BLaER1 treated with 17β-estradiol and CSF1 and Interleukin-3, amounts not matched to agents 10 nM and 100 nM (cell line): ENCODE measurements around the gene IFNLR1.

Experiments used
- H3K27ac ChIP-seq, 11 experiments: shearing (Covaris generic); formaldehyde crosslinking; 2 replicates each; pipeline ENCODE4 v1.8.1; 2022
- H3K27me3 ChIP-seq, 11 experiments: shearing (Covaris generic); formaldehyde crosslinking; 2 replicates each; pipeline ENCODE4 v1.8.1; 2022
- H3K36me3 ChIP-seq, 11 experiments: shearing (Covaris generic); formaldehyde crosslinking; 2 replicates each; pipeline ENCODE4 v1.8.1; 2022
- H3K4me1 ChIP-seq, 10 experiments: shearing (Covaris generic); formaldehyde crosslinking; 2 replicates each; pipeline ENCODE4 v1.8.1; 2022
- H3K4me2 ChIP-seq, 11 experiments: shearing (Covaris generic); formaldehyde crosslinking; 2 replicates each; pipeline ENCODE4 v1.8.1; 2022
- H3K4me3 ChIP-seq, 10 experiments: shearing (Covaris generic); formaldehyde crosslinking; 2 replicates each; pipeline ENCODE4 v1.8.1; 2022
- H3K9ac ChIP-seq, 11 experiments: shearing (Covaris generic); formaldehyde crosslinking; 2 replicates each; pipeline ENCODE4 v1.8.1; 2022
- H3K9me3 ChIP-seq, 11 experiments: shearing (Covaris generic); formaldehyde crosslinking; replicated peaks in 1 of 11; 2 replicates each; pipeline ENCODE4 v1.8.1; 2022
- H4K20me1 ChIP-seq, 11 experiments: shearing (Covaris generic); formaldehyde crosslinking; 2 replicates each; pipeline ENCODE4 v1.8.1; 2022
- Cebpa-rat ChIP-seq, 11 experiments: shearing (Covaris generic); IDR thresholded peaks; 2 replicates each; pipeline ENCODE4 v1.8.1; 2022

Gene IFNLR1

GRCh38 chr1:24162201-24162600, 24.9 kb downstream of the IFNLR1 start:
- no peak for TF ChIP-seq Cebpa-rat (IDR thresholded peaks at IDR 0.05)
- H3K36me3 ChIP-seq: peaks cover 21 to 100% (median 78%) of the 10 kb centered on the region in 11 experiments

DNA sequence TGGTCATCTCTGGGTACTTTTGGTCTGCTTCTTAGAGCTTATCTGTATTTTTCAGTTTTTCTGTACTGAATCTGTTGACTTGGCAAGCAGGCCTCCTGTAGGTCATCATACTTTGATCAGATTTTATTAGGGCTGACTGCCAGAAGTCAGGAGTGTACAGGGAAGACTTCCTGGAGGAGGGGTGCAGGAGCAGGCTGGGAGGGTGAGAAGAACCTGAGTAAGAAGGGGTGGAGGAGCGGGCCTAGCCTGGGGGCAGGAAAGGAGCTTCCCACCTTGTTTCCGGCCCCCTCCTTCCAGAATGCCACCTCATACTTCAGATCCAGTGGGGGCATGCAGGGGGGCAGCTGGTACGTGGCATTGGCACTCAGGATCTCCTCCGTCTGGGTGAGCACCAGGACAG, 25.8 kb downstream of the IFNLR1 start:
- Histone ChIP-seq H3K27ac (peak overlapping the region in 1 of 11 experiments; percentile 26; a peak in 1 of 22 replicates), H4K20me1 (peaks cover 0 to 17% (median 0%) of the 10 kb centered on the region in 11 experiments; a peak in 4 of 22 replicates), H3K4me2 (no peak overlapping the region; a peak in 2 of 22 replicates), H3K4me3 (no peak overlapping the region), H3K9me3 (no peaks in the 10 kb centered on the region; a peak in 1 of 22 replicates), H3K36me3 (peaks cover 20 to 100% (median 78%) of the 10 kb centered on the region in 11 experiments), H3K9ac (no peak overlapping the region), H3K27me3 (no peaks in the 10 kb centered on the region), H3K4me1 (peaks cover 0 to 16% (median 7%) of the 10 kb centered on the region in 10 experiments; a peak in 8 of 20 replicates)
- TF ChIP-seq Cebpa-rat (IDR thresholded peaks at IDR 0.05): no peak

More at GRCh38 chr1:24162201-24162600, 24.9 kb downstream of the IFNLR1 start:
- Histone ChIP-seq H4K20me1 (peaks cover 0 to 13% (median 0%) of the 10 kb centered on the region in 11 experiments; a peak in 3 of 22 replicates), H3K4me3 (no peak overlapping the region), H3K4me1 (peaks cover 0 to 16% (median 7%) of the 10 kb centered on the region in 10 experiments; a peak in 8 of 20 replicates), H3K27me3 (no peaks in the 10 kb centered on the region), H3K27ac (no peak overlapping the region), H3K9me3 (no peaks in the 10 kb centered on the region; a peak in 1 of 22 replicates), H3K9ac (no peak overlapping the region), H3K4me2 (no peak overlapping the region)

DNA sequence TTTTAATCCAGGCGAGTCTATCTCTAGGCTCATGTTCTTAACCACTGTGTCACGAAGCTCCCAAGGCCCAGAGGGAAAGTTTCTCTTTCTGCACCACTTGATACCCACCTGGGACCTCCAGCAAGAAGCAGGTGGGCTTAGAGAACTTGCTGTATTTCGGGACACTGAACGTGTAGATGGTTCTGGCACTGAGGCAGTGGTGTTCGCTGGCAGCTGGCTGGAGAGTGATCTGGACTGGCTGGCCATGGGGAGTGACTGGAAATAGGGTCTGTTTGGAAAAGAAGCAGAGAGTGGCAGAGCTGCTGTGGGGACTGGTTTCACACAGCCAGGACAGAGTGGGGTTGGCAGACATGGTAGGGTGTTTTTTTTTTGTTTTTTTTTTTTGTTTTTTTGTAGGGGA, 27.7 kb downstream of the IFNLR1 start:
- H3K36me3 ChIP-seq: peaks cover 14 to 95% (median 70%) of the 10 kb centered on the region in 11 experiments
- TF ChIP-seq Cebpa-rat (IDR thresholded peaks at IDR 0.05): no peak

DNA sequence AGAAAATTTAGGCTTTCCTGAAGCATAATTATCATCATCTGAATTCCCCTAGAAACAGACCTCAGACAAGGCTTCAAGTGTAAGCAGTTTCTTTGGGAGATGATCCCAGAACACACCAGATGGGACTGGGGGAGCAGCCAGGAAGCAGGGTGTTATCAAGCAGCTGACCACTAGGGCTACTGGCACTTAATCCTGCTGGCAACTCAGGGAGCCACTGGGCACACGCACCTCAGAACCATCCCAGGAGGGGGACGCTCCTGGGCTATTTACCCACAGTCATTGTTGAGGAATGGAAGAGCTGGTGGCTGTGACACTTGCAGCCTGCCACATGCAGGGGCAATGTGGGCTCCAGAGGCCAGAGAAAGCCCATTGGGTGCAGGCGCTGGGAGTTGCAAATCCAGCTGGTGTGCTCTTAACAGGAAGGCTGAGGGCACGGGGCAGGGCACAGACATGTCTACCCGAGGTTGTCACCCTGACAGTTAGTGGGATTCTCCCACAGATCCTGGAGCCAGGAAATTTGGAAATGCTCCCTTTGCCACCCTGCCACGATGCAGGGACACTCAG, 29.1 kb downstream of the IFNLR1 start:
- Histone ChIP-seq H3K27ac (no peak overlapping the region), H3K9me3 (no peaks in the 10 kb centered on the region), H3K4me2 (no peak overlapping the region), H3K27me3 (no peaks in the 10 kb centered on the region), H3K36me3 (peaks cover 14 to 82% (median 60%) of the 10 kb centered on the region in 11 experiments), H3K4me1 (peaks cover 0 to 16% (median 7%) of the 10 kb centered on the region in 10 experiments; a peak in 8 of 20 replicates), H3K4me3 (no peak overlapping the region), H3K9ac (no peak overlapping the region), H4K20me1 (peaks cover 0 to 17% (median 0%) of the 10 kb centered on the region in 11 experiments; a peak in 6 of 22 replicates)
- TF ChIP-seq Cebpa-rat (IDR thresholded peaks at IDR 0.05): no peak

More for the DNA sequence above, 27.7 kb downstream of the IFNLR1 start:
- Histone ChIP-seq H3K27me3 (no peaks in the 10 kb centered on the region), H3K4me1 (peaks cover 0 to 16% (median 7%) of the 10 kb centered on the region in 10 experiments; a peak in 8 of 20 replicates), H3K4me3 (no peak overlapping the region), H3K9me3 (no peaks in the 10 kb centered on the region), H3K4me2 (no peak overlapping the region), H4K20me1 (peaks cover 0 to 17% (median 0%) of the 10 kb centered on the region in 11 experiments; a peak in 6 of 22 replicates), H3K9ac (no peak overlapping the region), H3K27ac (no peak overlapping the region)

- H3K4me2 ChIP-seq: no peak overlapping the region
- no peak overlapping the region for H3K4me3 ChIP-seq
- H3K27ac ChIP-seq: no peak overlapping the region
- H3K27me3 ChIP-seq: peaks cover under 1 to 10% (median 5%) of the 10 kb centered on the region in 11 experiments; a peak in 18 of 22 replicates
- H3K9me3 ChIP-seq: no peaks in the 10 kb centered on the region
- TF ChIP-seq Cebpa-rat (IDR thresholded peaks at IDR 0.05): no peak
- H3K36me3 ChIP-seq: peaks cover 14 to 69% (median 55%) of the 10 kb centered on the region in 11 experiments
- peaks cover 0 to 14% (median 7%) of the 10 kb centered on the region in 10 experiments; a peak in 9 of 20 replicates for H3K4me1 ChIP-seq
- H3K9ac ChIP-seq: no peak overlapping the region
- H4K20me1 ChIP-seq: peaks cover 0 to 17% (median 0%) of the 10 kb centered on the region in 11 experiments; a peak in 6 of 22 replicates
Observed at GRCh38 chr1:24156542-24157260, 30.4 kb downstream of the IFNLR1 start.

DNA sequence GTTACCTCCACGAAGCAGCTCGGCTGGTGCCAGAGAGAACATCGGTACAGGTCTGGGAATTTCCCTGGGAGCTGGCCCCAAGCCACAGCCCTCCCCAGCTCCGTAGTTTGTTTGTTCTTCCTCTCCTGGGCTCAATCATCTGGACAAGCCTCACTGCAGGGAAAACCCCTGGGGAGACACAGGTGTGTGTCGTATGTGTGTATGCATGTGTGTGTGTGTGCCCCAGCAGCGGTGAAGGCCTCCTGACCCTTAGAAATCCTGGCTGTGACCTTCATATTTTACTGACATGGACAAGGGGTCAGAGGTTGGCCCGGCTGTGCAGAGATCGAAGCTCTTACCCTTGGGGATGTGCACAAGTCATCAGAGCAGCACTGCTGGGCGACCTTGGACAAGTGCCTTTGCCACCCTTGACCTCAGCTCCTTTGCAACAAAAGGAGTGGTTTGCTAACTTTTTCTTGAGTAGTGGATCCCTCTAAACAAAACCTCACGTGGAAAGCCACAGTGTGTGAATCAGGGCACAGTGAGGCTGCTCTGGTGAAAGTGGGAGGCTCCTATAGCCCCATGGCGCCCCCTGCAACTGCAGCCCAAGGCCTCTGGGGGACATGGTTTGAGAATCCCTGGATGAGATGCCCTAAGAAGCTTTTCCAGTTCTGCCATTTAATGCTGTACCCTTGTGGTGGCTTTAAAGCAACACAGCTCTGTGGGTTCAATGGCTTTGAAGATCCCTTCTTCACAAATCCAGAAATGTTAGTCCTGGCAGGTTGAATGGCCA, 31.9 kb downstream of the IFNLR1 start:
- peaks cover 14 to 54% (median 48%) of the 10 kb centered on the region in 11 experiments for H3K36me3 ChIP-seq
- H3K9me3 ChIP-seq: no peaks in the 10 kb centered on the region
- peaks cover under 1 to 20% (median 10%) of the 10 kb centered on the region in 10 experiments; a peak in 19 of 20 replicates for H3K4me1 ChIP-seq
- H3K27ac ChIP-seq: no peak overlapping the region
- peaks cover 12 to 23% (median 20%) of the 10 kb centered on the region in 11 experiments for H3K27me3 ChIP-seq
- no peak overlapping the region for H3K9ac ChIP-seq
- no peak for TF ChIP-seq Cebpa-rat (IDR thresholded peaks at IDR 0.05)
- no peak overlapping the region for H3K4me3 ChIP-seq
- H3K4me2 ChIP-seq: no peak overlapping the region
- peaks cover 0 to 17% (median 0%) of the 10 kb centered on the region in 11 experiments; a peak in 6 of 22 replicates for H4K20me1 ChIP-seq

GRCh38 chr1:24154215-24154614, 32.9 kb downstream of the IFNLR1 start:
- Histone ChIP-seq H4K20me1 (peaks cover 0 to 16% (median 0%) of the 10 kb centered on the region in 11 experiments; a peak in 6 of 22 replicates), H3K9me3 (no peaks in the 10 kb centered on the region), H3K27ac (no peak overlapping the region), H3K4me1 (peaks cover 10 to 29% (median 18%) of the 10 kb centered on the region in 10 experiments; a peak in 19 of 20 replicates), H3K36me3 (peaks cover 5 to 44% (median 38%) of the 10 kb centered on the region in 11 experiments), H3K27me3 (peaks cover 12 to 32% (median 24%) of the 10 kb centered on the region in 11 experiments), H3K4me3 (no peak overlapping the region), H3K4me2 (no peak overlapping the region), H3K9ac (no peak overlapping the region)
- no peak for TF ChIP-seq Cebpa-rat (IDR thresholded peaks at IDR 0.05)

GRCh38 chr1:24152631-24153494, 34.2 kb downstream of the IFNLR1 start:
- Histone ChIP-seq H3K4me1 (peaks cover 10 to 35% (median 18%) of the 10 kb centered on the region in 10 experiments; a peak in 19 of 20 replicates), H3K4me3 (no peak overlapping the region)

More at GRCh38 chr1:24152631-24153494, 34.2 kb downstream of the IFNLR1 start:
- no peak overlapping the region for H3K4me2 ChIP-seq
- H3K9me3 ChIP-seq: no peaks in the 10 kb centered on the region
- TF ChIP-seq Cebpa-rat (IDR thresholded peaks at IDR 0.05): no peak
- no peak overlapping the region for H3K9ac ChIP-seq
- peaks cover 12 to 32% (median 24%) of the 10 kb centered on the region in 11 experiments for H3K27me3 ChIP-seq
- peaks cover 0 to 11% (median 0%) of the 10 kb centered on the region in 11 experiments; a peak in 6 of 22 replicates for H4K20me1 ChIP-seq
- H3K36me3 ChIP-seq: peaks cover 5 to 31% (median 25%) of the 10 kb centered on the region in 11 experiments; a peak in 21 of 22 replicates
- no peak overlapping the region for H3K27ac ChIP-seq
